ENCODE measurements around the gene C16orf90.

- TF ChIP-seq CTCF (IDR thresholded peaks at IDR 0.05; ENCODE audit: borderline replicate concordance, extremely low read depth, low read length, poor library complexity, severe bottlenecking) (no peak), EZH2 (IDR thresholded peaks at IDR 0.05; ENCODE audit: borderline replicate concordance, low read depth, low read length, severe bottlenecking) (no peak)
Observed at GRCh38 chr16:3518986-3519348, 23.7 kb upstream of the C16orf90 start.
